ENCODE data around the gene OR10H1.
"Not testable (repeated sequence)": the region's sequence is repeated elsewhere in the genome, so short reads cannot be mapped to it uniquely, and the experiment has no call there.

Gene OR10H1

DNA sequence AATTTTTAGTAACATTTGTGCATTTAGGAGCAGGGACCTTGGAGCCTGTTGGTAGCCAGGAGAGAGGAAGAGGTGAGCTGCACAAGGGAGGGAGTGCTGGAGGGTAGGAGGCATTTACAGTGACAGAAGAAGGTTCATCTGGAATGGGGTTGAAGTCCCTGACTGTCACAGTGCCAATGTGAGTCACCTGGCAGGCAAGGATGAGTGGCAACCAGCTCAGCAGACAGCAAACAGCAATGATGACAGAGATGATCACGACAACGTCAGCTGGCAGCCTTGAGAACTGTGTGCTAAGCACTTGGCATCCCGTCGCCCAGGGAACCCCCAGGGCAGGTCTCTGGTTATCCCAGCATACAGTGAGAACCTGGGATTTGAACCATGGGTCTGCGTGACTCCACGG lies 25.4 kb downstream of the OR10H1 start:
- H3K4me3 ChIP-seq (replicated peaks in 1 of 2; ENCODE audit: low read depth in 2 of 2, low read length in 2 of 2): no peak overlapping the region
- TF ChIP-seq, protein P1, sequence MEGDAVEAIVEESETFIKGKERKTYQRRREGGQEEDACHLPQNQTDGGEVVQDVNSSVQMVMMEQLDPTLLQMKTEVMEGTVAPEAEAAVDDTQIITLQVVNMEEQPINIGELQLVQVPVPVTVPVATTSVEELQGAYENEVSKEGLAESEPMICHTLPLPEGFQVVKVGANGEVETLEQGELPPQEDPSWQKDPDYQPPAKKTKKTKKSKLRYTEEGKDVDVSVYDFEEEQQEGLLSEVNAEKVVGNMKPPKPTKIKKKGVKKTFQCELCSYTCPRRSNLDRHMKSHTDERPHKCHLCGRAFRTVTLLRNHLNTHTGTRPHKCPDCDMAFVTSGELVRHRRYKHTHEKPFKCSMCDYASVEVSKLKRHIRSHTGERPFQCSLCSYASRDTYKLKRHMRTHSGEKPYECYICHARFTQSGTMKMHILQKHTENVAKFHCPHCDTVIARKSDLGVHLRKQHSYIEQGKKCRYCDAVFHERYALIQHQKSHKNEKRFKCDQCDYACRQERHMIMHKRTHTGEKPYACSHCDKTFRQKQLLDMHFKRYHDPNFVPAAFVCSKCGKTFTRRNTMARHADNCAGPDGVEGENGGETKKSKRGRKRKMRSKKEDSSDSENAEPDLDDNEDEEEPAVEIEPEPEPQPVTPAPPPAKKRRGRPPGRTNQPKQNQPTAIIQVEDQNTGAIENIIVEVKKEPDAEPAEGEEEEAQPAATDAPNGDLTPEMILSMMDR (IDR thresholded peaks at IDR 0.05; ENCODE audit: low read depth, low read length): no peak
- DNase-seq (ENCODE audit: low read depth in 2 of 2): no peak

DNA sequence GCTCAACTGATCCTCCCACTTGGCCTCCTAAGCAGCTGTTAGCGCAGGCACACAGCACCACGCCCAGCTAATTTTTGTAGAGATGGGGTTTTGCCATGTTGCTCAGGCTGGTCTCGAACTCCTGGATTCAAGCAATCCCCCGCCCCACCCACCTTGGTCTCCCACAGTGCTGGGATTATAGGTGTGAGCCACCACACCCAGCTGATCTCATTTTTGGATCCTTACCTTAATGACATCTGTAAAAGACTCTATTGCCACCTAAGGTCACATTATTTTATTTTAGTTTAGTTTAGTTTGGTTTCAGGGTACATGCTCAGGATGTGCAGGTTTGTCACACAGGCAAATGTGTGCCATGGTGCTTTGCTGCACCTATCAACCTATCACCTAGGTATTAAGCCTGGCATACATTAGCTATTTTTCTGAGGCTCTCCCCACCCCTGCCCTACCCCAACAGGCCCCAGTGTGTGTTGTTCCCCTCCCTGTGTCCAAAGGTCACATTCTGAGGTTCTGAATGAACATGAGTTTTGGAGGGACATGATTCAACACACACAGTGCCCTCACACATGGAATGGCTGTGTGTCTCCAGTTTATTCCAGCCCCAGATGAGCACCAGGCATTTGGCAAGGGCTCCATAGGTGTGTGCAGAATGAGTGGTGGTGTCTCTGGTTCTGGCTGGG lies 26.7 kb downstream of the OR10H1 start:
- no peak overlapping the region for H3K4me3 ChIP-seq (replicated peaks in 1 of 2; ENCODE audit: low read depth in 2 of 2, low read length in 2 of 2)
- TF ChIP-seq, protein P1 (IDR thresholded peaks at IDR 0.05; ENCODE audit: low read depth, low read length): no peak
- no peak for DNase-seq (ENCODE audit: low read depth in 2 of 2)

DNA sequence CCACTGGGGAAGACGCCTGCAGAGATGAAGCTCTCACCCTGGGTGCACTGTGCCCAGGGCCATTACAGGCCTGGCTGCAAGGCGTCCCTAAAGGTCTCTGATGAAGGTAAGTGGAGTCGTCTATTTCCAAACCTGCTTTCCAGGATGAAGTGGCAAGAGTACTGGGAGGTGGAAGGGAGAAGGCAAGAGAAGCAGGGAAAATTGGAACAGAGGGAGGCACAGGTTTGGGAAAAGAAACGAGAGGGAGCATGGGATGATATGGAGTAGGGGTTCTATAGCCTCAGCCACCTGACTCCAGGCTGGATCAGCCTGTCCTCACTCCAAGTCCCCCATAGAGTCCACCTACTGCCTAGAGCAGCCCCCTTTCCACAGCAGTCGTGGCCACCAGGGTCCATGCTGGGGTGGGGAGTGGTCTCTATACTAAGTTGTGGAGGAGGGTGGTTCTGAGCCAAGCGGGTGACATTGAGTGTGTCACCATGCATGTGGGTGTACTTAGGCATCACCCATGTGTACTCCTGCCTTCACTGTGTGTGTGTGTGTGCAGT lies 27.8 kb downstream of the OR10H1 start, which contains the start of gene OR10H5:
OR10H5 (plus strand) TSS at position 51 of the 545 bp plus-strand sequence. CDS start 6,388 bp downstream, outside the sequence.
- DNase-seq (ENCODE audit: low read depth in 2 of 2): no peak
- TF ChIP-seq, protein P1 (IDR thresholded peaks at IDR 0.05; ENCODE audit: low read depth, low read length): no peak

DNA sequence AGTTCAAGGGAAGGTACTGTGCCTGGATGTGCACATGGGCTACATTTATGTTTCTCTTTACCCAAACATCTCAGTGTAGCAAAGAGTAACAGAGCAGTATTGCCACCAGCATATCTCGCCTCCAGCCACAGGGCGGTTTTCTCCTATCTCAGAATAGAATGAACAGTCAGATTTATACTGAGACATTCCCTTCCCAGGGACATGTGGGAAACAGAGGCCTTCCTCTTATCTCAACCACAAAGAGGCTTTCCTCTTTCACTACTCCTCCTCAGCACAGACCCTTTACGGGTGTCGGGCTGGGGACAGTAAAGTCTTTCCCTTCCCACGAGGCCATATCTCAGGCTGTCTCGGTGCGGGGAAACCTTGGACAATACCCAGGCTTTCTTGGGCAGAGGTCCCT lies 32.6 kb downstream of the OR10H1 start:
- not testable (repeated sequence) for H3K4me3 ChIP-seq (replicated peaks in 1 of 2; ENCODE audit: low read depth in 2 of 2, low read length in 2 of 2); DNase-seq (ENCODE audit: low read depth in 2 of 2)

More for the DNA sequence above, 27.8 kb downstream of the OR10H1 start, which contains the start of gene OR10H5:
- no peak within 1 kb of the TSS for H3K4me3 ChIP-seq (replicated peaks in 1 of 2; ENCODE audit: low read depth in 2 of 2, low read length in 2 of 2)

DNA sequence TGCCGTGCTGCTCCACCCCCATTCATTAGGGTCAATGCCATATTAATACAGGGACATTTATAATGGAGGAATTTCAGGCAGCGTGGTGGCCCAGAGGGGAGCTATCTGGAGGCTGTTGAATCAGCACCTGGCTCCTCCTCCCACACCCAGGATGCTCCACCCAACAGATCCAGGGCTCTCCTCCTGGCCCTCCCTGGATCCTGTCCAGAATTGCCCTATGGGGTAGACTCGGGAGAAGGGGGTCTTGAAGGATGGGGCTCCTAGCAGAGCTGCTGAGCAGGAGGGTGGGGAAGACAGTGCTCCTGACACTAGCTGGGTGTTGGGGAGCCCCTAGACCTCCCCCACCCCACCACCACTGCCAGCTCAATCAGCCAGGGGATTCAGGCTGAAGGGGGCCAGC lies 33.3 kb downstream of the OR10H1 start:
- TF ChIP-seq, protein P1 (IDR thresholded peaks at IDR 0.05; ENCODE audit: low read depth, low read length): no peak
- no peak for DNase-seq (ENCODE audit: low read depth in 2 of 2)
- H3K4me3 ChIP-seq (replicated peaks in 1 of 2; ENCODE audit: low read depth in 2 of 2, low read length in 2 of 2): no peak overlapping the region

DNA sequence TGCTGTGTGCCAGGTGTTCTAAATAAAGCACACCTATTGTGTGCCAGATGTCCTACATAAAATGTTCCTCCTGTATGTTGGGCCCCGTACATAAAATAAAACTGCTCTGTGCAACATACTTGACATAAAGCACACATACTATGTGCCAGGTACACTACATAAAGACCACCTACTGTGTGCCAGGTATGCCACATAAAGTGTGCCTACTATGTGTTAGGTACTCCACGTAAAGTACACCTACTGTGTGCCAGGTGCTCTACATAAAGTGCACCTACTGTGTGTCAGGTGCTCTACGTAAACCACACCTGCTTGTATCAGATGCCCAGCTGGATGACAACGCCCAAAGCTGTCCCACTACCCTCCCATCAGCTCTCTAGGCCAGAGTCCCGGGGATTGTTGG lies 33.8 kb downstream of the OR10H1 start:
- TF ChIP-seq, protein P1 (IDR thresholded peaks at IDR 0.05; ENCODE audit: low read depth, low read length): no peak
- H3K4me3 ChIP-seq (replicated peaks in 1 of 2; ENCODE audit: low read depth in 2 of 2, low read length in 2 of 2): no peak overlapping the region
- no peak for DNase-seq (ENCODE audit: low read depth in 2 of 2)

DNA sequence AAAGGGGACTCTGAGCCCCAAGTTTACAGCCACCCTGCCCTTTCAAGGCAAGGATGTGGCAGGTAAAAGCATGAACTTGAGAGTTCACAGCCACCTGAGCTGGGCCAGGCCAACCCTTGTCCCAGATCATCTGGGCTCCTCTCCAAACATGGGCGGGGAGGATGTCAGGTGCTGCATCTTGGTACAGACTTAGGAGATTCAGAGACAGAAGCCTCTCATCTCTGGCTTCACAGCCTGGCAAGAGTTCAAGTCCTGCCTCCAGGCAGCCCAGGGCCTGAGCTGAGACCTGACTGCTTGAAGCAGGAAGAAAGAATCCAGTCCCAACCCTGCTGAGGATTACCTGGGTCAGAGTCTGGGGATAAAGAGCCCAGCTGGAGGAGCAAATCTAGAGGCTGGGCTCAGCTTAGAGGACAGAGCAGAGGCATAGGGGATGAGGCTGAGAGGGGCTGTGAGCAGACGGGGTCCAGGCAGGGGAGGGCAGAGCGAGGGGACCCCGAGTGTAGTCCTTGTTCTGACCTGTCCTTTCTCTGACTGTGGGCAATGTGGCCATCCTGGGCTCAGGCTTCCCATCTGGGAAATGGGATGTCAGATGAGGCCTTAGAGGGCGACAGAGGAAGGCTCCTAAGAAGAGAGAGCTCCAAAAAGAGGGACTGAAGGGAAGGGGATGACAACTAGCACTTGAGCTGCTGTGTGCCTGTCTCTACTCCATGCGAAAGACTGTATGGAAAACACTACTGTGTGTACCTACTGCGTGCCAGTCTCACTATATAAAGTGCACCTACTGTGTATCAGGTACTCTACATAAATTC lies 34.6 kb downstream of the OR10H1 start:
- no peak for DNase-seq (ENCODE audit: low read depth in 2 of 2)
- H3K4me3 ChIP-seq (replicated peaks in 1 of 2; ENCODE audit: low read depth in 2 of 2, low read length in 2 of 2): no peak overlapping the region
- TF ChIP-seq, protein P1 (IDR thresholded peaks at IDR 0.05; ENCODE audit: low read depth, low read length): no peak

Data from cardiac fibroblast (primary cell).